Stimulated activated CD4-positive, alpha-beta T cell treated with anti-CD3 and anti-CD28 coated beads, Interleukin-15, amount 100 ng/mL, for 24 hours (primary cell): ENCODE results near the gene CNOT1.

ENCODE experiments used
- DNase-seq: peaks from one replicate; pipeline ENCODE4 v3.0.0-alpha.2; 2020

CNOT1 gene

GRCh38 chr16:58515125-58515870 is 114.3 kb downstream of the CNOT1 start, which contains the start of gene SETD6:
Gene SETD6 (plus strand): TSS chr16:58515517. CDS start chr16:58515538, 21 bp downstream.
- DNase-seq = peak; percentile 88

GRCh38 chr16:58513874-58514273 is 115.8 kb downstream of the CNOT1 start:
- DNase-seq = no peak

- DNase-seq = peak; percentile 92
Measured at GRCh38 chr16:58511933-58512815, 117.5 kb downstream of the CNOT1 start.

- no peak for DNase-seq
Measured at GRCh38 chr16:58510776-58511628, 118.6 kb downstream of the CNOT1 start.

- no peak for DNase-seq
Measured at GRCh38 chr16:58510097-58510775, 119.4 kb downstream of the CNOT1 start.

GRCh38 chr16:58509256-58510096 is 120.2 kb downstream of the CNOT1 start:
- no peak for DNase-seq

GRCh38 chr16:58508671-58509251 is 120.9 kb downstream of the CNOT1 start:
- DNase-seq = no peak

- no peak for DNase-seq
Measured at GRCh38 chr16:58507963-58508670, 121.5 kb downstream of the CNOT1 start.

- no peak for DNase-seq
Measured at GRCh38 chr16:58507195-58507962, 122.2 kb downstream of the CNOT1 start.

- no peak for DNase-seq
Measured at GRCh38 chr16:58506241-58507194, 123.1 kb downstream of the CNOT1 start.

GRCh38 chr16:58503863-58504688 is 125.5 kb downstream of the CNOT1 start:
- DNase-seq = no peak

GRCh38 chr16:58503166-58503862 is 126.3 kb downstream of the CNOT1 start:
- DNase-seq = no peak

GRCh38 chr16:58502217-58502921 is 127.3 kb downstream of the CNOT1 start:
- DNase-seq = no peak

- peak; percentile 68 for DNase-seq
Measured at GRCh38 chr16:58501242-58502131, 128.1 kb downstream of the CNOT1 start.
